Measurements from ENCODE around the gene EEPD1.

- TF ChIP-seq, protein P1, sequence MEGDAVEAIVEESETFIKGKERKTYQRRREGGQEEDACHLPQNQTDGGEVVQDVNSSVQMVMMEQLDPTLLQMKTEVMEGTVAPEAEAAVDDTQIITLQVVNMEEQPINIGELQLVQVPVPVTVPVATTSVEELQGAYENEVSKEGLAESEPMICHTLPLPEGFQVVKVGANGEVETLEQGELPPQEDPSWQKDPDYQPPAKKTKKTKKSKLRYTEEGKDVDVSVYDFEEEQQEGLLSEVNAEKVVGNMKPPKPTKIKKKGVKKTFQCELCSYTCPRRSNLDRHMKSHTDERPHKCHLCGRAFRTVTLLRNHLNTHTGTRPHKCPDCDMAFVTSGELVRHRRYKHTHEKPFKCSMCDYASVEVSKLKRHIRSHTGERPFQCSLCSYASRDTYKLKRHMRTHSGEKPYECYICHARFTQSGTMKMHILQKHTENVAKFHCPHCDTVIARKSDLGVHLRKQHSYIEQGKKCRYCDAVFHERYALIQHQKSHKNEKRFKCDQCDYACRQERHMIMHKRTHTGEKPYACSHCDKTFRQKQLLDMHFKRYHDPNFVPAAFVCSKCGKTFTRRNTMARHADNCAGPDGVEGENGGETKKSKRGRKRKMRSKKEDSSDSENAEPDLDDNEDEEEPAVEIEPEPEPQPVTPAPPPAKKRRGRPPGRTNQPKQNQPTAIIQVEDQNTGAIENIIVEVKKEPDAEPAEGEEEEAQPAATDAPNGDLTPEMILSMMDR (IDR thresholded peaks at IDR 0.05): no peak
- TF ChIP-seq POLR2A (IDR thresholded peaks at IDR 0.05): no peak
Observed at GRCh38 chr7:36117203-36117840, 35.7 kb upstream of the EEPD1 start.
